GM12878 (cell line): Measurements from ENCODE around the gene JTB. TPM values are rescaled to one million over a fixed set of nuclear protein-coding genes. Genes with fewer than 3 reads are reported as not detected.

Experiments used
- EP300 ChIP-seq, 2 experiments: fragments of 150-350 bp in 1 of 2; IDR thresholded peaks; 2 replicates each; pipeline ENCODE4 v1.6.1; 2011 to 2012; ENCODE audit warnings: low read depth in 2 of 2, low read length in 2 of 2, borderline replicate concordance in 1 of 2, improper control_type of control experiment in 1 of 2, inconsistent platforms in 1 of 2; ENCODE audit not compliant: control insufficient read depth in 1 of 2
- FOXM1 ChIP-seq: IDR thresholded peaks from 2 replicates; pipeline ENCODE4 v1.6.1; 2012; ENCODE audit warnings: low read depth, mild to moderate bottlenecking, inconsistent platforms, low read length, moderate library complexity
- JUND ChIP-seq: IDR thresholded peaks from 2 replicates; pipeline ENCODE4 v1.6.1; 2012; ENCODE audit warnings: low read depth, mild to moderate bottlenecking, low read length, improper control_type of control experiment, moderate library complexity
- KAT2A ChIP-seq: conservative IDR thresholded peaks from 2 replicates; pipeline ENCODE4 v1.6.1; 2011; ENCODE audit warnings: low read depth, low read length; ENCODE audit not compliant: control insufficient read depth
- KLF5 ChIP-seq: fragments of 450-650 bp; IDR thresholded peaks from 2 replicates; pipeline ENCODE4 v1.6.1; 2014; ENCODE audit warnings: mild to moderate bottlenecking; ENCODE audit not compliant: partially characterized antibody
- MAX ChIP-seq: IDR thresholded peaks from 2 replicates; pipeline ENCODE4 v1.6.1; 2012; ENCODE audit warnings: low read depth, low read length, improper control_type of control experiment
- MTA2 ChIP-seq: fragments of 450-650 bp; IDR thresholded peaks from 2 replicates; pipeline ENCODE4 v1.6.1; 2016; ENCODE audit warnings: low read depth, mild to moderate bottlenecking, moderate library complexity
- MXI1 ChIP-seq: fragments of 150-350 bp; IDR thresholded peaks from 2 replicates; pipeline ENCODE4 v1.6.1; 2011; ENCODE audit warnings: low read depth, mild to moderate bottlenecking, inconsistent platforms, low read length, improper control_type of control experiment
- MYC ChIP-seq: IDR thresholded peaks from 2 replicates; pipeline ENCODE4 v1.6.1; 2011; ENCODE audit warnings: mild to moderate bottlenecking, low read length, moderate library complexity, inconsistent platforms; ENCODE audit not compliant: insufficient read depth, insufficient replicate concordance, insufficient read length, severe bottlenecking
- NBN ChIP-seq: fragments of 450-650 bp; IDR thresholded peaks from 2 replicates; pipeline ENCODE4 v1.6.1; 2016
- SP1 ChIP-seq: IDR thresholded peaks from one replicate; pipeline ENCODE4 v1.6.1; 2011; ENCODE audit warnings: low read depth, low read length
- SREBF2 ChIP-seq: IDR thresholded peaks from 2 replicates; pipeline ENCODE4 v1.6.1; 2012; ENCODE audit warnings: mild to moderate bottlenecking, low read length
- TCF3 ChIP-seq: IDR thresholded peaks from 2 replicates; pipeline ENCODE4 v1.6.1; 2012; ENCODE audit warnings: low read depth, mild to moderate bottlenecking, low read length, borderline replicate concordance; ENCODE audit not compliant: insufficient read depth
- ZBTB11 ChIP-seq: fragments of 450-650 bp; formaldehyde crosslinking; IDR thresholded peaks from 2 replicates; pipeline ENCODE4 v1.5.0; 2022; ENCODE audit warnings: mild to moderate bottlenecking, missing genetic modification characterization
- polyA plus RNA-seq, 11 experiments: library from polyadenylated mRNA; depleted of rRNA in 4 of 11; unstranded in 6 of 11; stranded (reverse) in 5 of 11; fragments of >200 nt; fragmentation: Nextera tagmentation in 4 of 11; fragmentation: Illumina TruSeq in 1 of 11; extraction: Ambion mirVana in 4 of 11; extraction: Trizol in 1 of 11; gene quantifications; 1 replicate in 1 of 11; 2 replicates in 10 of 11; pipeline versions ENCODE4 v1.2.1 to v1.2.3, GENCODE V29; 2011 to 2016; ENCODE audit warnings: inconsistent platforms in 2 of 11, missing spikeins in 2 of 11, low read depth in 1 of 11
- total RNA-seq, 4 experiments: library from RNA; depleted of rRNA in 3 of 4; stranded (reverse); fragments of >200 nt in 3 of 4; fragmentation: Illumina TruSeq in 1 of 4; extraction: Trizol in 1 of 4; gene quantifications; 2 replicates each; pipeline versions ENCODE4 v1.2.1 to v1.2.3, GENCODE V29; 2013 to 2021
- TF ChIP-seq, protein P1 (sequence below): IDR thresholded peaks from 2 replicates; pipeline ENCODE4 v1.6.1; 2012; ENCODE audit warnings: mild to moderate bottlenecking, low read depth, low read length
- TF ChIP-seq, protein P2 (sequence below): fragments of 450-650 bp; IDR thresholded peaks from 2 replicates; pipeline ENCODE4 v1.6.1; 2016; ENCODE audit warnings: mild to moderate bottlenecking
- TF ChIP-seq, protein P3 (sequence below): fragments of 450-650 bp; IDR thresholded peaks from 2 replicates; pipeline ENCODE4 v1.6.1; 2017; ENCODE audit warnings: antibody characterized with exemption, mild to moderate bottlenecking, moderate library complexity

The JTB gene
- total and polyA plus RNA-seq, 10 of the 15 experiments (the other 5 are each of a cell fraction or from before 2014, with no cell fraction given) = 25.0 to 298 (median 155) TPM

GRCh38 chr1:153958111-153958960 is 19.1 kb downstream of the JTB start, which contains the start of gene CRTC2 (continued):
- TF ChIP-seq MYC (no peak), ZBTB11 (CRISPR knock-in tag) (no peak), SP1 (peak; percentile 67), EP300 (IDR thresholded peaks at IDR 0.05; ENCODE audit: borderline replicate concordance in 1 of 2, control insufficient read depth in 1 of 2, low read depth in 2 of 2, low read length in 2 of 2) (0 out of 4 replicates have a peak, but pooled peaks of 1 of the 2 experiments have one; percentile 29), KAT2A (no peak), NBN (peak; percentile 43), MAX (peak; percentile 46), JUND (no peak), MTA2 (peak; percentile 35; the same call in 1 of the 2 replicates), KLF5 (no peak), SREBF2 (no peak), TCF3 (no peak), FOXM1 (no peak), MXI1 (peak; percentile 76)
- TF ChIP-seq, protein P1, sequence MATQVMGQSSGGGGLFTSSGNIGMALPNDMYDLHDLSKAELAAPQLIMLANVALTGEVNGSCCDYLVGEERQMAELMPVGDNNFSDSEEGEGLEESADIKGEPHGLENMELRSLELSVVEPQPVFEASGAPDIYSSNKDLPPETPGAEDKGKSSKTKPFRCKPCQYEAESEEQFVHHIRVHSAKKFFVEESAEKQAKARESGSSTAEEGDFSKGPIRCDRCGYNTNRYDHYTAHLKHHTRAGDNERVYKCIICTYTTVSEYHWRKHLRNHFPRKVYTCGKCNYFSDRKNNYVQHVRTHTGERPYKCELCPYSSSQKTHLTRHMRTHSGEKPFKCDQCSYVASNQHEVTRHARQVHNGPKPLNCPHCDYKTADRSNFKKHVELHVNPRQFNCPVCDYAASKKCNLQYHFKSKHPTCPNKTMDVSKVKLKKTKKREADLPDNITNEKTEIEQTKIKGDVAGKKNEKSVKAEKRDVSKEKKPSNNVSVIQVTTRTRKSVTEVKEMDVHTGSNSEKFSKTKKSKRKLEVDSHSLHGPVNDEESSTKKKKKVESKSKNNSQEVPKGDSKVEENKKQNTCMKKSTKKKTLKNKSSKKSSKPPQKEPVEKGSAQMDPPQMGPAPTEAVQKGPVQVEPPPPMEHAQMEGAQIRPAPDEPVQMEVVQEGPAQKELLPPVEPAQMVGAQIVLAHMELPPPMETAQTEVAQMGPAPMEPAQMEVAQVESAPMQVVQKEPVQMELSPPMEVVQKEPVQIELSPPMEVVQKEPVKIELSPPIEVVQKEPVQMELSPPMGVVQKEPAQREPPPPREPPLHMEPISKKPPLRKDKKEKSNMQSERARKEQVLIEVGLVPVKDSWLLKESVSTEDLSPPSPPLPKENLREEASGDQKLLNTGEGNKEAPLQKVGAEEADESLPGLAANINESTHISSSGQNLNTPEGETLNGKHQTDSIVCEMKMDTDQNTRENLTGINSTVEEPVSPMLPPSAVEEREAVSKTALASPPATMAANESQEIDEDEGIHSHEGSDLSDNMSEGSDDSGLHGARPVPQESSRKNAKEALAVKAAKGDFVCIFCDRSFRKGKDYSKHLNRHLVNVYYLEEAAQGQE = no peak
- TF ChIP-seq, protein P2, sequence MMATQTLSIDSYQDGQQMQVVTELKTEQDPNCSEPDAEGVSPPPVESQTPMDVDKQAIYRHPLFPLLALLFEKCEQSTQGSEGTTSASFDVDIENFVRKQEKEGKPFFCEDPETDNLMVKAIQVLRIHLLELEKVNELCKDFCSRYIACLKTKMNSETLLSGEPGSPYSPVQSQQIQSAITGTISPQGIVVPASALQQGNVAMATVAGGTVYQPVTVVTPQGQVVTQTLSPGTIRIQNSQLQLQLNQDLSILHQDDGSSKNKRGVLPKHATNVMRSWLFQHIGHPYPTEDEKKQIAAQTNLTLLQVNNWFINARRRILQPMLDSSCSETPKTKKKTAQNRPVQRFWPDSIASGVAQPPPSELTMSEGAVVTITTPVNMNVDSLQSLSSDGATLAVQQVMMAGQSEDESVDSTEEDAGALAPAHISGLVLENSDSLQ = peak; percentile 36; the same call in 1 of the 2 replicates
- TF ChIP-seq, protein P3, sequence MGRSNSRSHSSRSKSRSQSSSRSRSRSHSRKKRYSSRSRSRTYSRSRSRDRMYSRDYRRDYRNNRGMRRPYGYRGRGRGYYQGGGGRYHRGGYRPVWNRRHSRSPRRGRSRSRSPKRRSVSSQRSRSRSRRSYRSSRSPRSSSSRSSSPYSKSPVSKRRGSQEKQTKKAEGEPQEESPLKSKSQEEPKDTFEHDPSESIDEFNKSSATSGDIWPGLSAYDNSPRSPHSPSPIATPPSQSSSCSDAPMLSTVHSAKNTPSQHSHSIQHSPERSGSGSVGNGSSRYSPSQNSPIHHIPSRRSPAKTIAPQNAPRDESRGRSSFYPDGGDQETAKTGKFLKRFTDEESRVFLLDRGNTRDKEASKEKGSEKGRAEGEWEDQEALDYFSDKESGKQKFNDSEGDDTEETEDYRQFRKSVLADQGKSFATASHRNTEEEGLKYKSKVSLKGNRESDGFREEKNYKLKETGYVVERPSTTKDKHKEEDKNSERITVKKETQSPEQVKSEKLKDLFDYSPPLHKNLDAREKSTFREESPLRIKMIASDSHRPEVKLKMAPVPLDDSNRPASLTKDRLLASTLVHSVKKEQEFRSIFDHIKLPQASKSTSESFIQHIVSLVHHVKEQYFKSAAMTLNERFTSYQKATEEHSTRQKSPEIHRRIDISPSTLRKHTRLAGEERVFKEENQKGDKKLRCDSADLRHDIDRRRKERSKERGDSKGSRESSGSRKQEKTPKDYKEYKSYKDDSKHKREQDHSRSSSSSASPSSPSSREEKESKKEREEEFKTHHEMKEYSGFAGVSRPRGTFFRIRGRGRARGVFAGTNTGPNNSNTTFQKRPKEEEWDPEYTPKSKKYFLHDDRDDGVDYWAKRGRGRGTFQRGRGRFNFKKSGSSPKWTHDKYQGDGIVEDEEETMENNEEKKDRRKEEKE = no peak
